ENCODE results near the gene SRPK2.

GRCh38 chr7:105191331-105191730 is 197.4 kb downstream of the SRPK2 start:
- TF ChIP-seq CTCF (IDR thresholded peaks at IDR 0.05), result no peak
- TF ChIP-seq POLR2A (IDR thresholded peaks at IDR 0.05), result no peak
- TF ChIP-seq POLR2AphosphoS5 (IDR thresholded peaks at IDR 0.05), result no peak

Data from breast epithelium (tissue), 3 donors.